Activated CD8-positive, alpha-beta T cell treated with anti-CD3 and anti-CD28 coated beads for 36 hours (primary cell): ENCODE data around the gene CMIP. TPM values are rescaled to one million over a fixed set of nuclear protein-coding genes. Genes with fewer than 3 reads are reported as not detected.

Source experiments
- ATAC-seq: fragments of 200-7000 bp; cut with Tn5 transposase; one replicate; pipeline ENCODE4 v1.10.0; 2021; ENCODE audit warnings: mild to moderate bottlenecking, moderate library complexity
- CTCF ChIA-PET: fragments of 350-600 bp; sonication (Branson Sonifier 250); formaldehyde crosslinking; loops from one replicate; lab custom pipeline; 2021; ENCODE audit warnings: antibody characterized with exemption; lab: Charles Lee
- POLR2A ChIA-PET: fragments of 350-600 bp; sonication (Branson Sonifier 250); formaldehyde crosslinking; loops from one replicate; lab custom pipeline; 2021; ENCODE audit warnings: antibody characterized with exemption; lab: Charles Lee
- DNase-seq: peaks from one replicate; pipeline ENCODE4 v3.0.0-alpha.2; 2020
- H3K27ac Mint-ChIP-seq: one replicate; pipeline ENCODE4 v1.8.0; 2021; ENCODE audit warnings: mild to moderate bottlenecking, mixed read lengths
- H3K27me3 Mint-ChIP-seq: one replicate; pipeline ENCODE4 v1.8.0; 2021; ENCODE audit warnings: mixed read lengths
- H3K36me3 Mint-ChIP-seq: one replicate; pipeline ENCODE4 v1.8.0; 2021; ENCODE audit warnings: low read depth, mixed read lengths
- H3K4me1 Mint-ChIP-seq: one replicate; pipeline ENCODE4 v1.8.0; 2021; ENCODE audit warnings: low read depth, mixed read lengths
- H3K4me3 Mint-ChIP-seq: one replicate; pipeline ENCODE4 v1.8.0; 2021; ENCODE audit warnings: mild to moderate bottlenecking, moderate library complexity, mixed read lengths
- H3K9me3 Mint-ChIP-seq: one replicate; pipeline ENCODE4 v1.8.0; 2021; ENCODE audit warnings: mixed read lengths
- intact Hi-C: fragments of 100-400 bp; cut with micrococcal nuclease; formaldehyde crosslinking; loops from one replicate; pipeline ENCODE4 v1.10.0; 2022
- total RNA-seq, 2 experiments: library from RNA; stranded (reverse); gene quantifications; one replicate each; pipeline ENCODE4 v1.2.3, GENCODE V29; 2021
- TF ChIP-seq, protein P1 (sequence below): fragments of 200-600 bp; IDR thresholded peaks from one replicate; pipeline ENCODE4 v1.8.0; 2022; ENCODE audit warnings: antibody characterized with exemption, mild to moderate bottlenecking

Gene CMIP
- total RNA-seq, 2 experiments from 2014 or later = 37.6 to 38.5 TPM

DNA sequence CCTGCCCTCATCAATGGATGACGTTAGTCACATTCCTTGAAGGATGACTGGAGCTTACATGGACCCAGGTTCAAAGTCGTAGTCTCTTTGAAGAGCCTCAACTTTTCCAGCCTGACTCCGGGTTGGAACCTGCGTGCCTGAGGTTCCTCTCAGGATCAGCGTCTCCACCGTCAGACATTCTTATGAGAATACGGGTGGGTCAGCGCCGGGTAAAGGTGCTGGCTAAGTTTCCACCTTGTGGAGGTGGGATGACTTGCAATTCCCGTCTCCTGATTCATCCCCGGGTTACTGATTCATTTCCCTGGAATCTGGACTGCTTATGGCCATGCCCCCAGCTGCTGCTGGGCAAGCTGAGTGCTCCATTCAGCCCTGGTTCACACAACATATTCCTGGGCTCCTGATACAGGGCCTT, 38.9 kb upstream of the CMIP start:
- no peaks in the 10 kb centered on the region for H3K9me3 Mint-ChIP-seq
- no peak for DNase-seq
- H3K36me3 Mint-ChIP-seq = no peaks in the 10 kb centered on the region
- CTCF ChIA-PET = interaction anchor here (1.0 kb wide), 1 partner anchor 292 kb away, joined by 3 read pairs; no protein-coding TSS in a partner anchor
- POLR2A ChIA-PET = no interaction called here
- no peak overlapping the region for H3K4me3 Mint-ChIP-seq
- intact Hi-C loops = no loop called here
- H3K27ac Mint-ChIP-seq = no peak overlapping the region
- H3K27me3 Mint-ChIP-seq = peaks cover 3% of the 10 kb centered on the region
- H3K4me1 Mint-ChIP-seq = no peaks in the 10 kb centered on the region
- TF ChIP-seq, protein P1, sequence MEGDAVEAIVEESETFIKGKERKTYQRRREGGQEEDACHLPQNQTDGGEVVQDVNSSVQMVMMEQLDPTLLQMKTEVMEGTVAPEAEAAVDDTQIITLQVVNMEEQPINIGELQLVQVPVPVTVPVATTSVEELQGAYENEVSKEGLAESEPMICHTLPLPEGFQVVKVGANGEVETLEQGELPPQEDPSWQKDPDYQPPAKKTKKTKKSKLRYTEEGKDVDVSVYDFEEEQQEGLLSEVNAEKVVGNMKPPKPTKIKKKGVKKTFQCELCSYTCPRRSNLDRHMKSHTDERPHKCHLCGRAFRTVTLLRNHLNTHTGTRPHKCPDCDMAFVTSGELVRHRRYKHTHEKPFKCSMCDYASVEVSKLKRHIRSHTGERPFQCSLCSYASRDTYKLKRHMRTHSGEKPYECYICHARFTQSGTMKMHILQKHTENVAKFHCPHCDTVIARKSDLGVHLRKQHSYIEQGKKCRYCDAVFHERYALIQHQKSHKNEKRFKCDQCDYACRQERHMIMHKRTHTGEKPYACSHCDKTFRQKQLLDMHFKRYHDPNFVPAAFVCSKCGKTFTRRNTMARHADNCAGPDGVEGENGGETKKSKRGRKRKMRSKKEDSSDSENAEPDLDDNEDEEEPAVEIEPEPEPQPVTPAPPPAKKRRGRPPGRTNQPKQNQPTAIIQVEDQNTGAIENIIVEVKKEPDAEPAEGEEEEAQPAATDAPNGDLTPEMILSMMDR = no peak
- no peak for ATAC-seq

- intact Hi-C loops = no loop called here
- ChIA-PET POLR2A (no interaction called here), CTCF (no interaction called here)
- Mint-ChIP-seq H3K9me3 (no peaks in the 10 kb centered on the region), H3K4me1 (no peaks in the 10 kb centered on the region), H3K4me3 (no peak overlapping the region), H3K27me3 (no peaks in the 10 kb centered on the region), H3K27ac (no peak overlapping the region), H3K36me3 (no peaks in the 10 kb centered on the region)
- ATAC-seq (no peak), DNase-seq (no peak)
- TF ChIP-seq, protein P1 = no peak
These were observed 36.1 kb upstream of the CMIP start for GRCh38 chr16:81408409-81408950.

- ATAC-seq (no peak), DNase-seq (no peak)
- Mint-ChIP-seq H3K4me3 (no peak overlapping the region), H3K27me3 (no peaks in the 10 kb centered on the region), H3K27ac (no peak overlapping the region), H3K4me1 (no peaks in the 10 kb centered on the region), H3K9me3 (no peaks in the 10 kb centered on the region), H3K36me3 (no peaks in the 10 kb centered on the region)
- TF ChIP-seq, protein P1 = no peak
- intact Hi-C loops = no loop called here
- ChIA-PET POLR2A (no interaction called here), CTCF (no interaction called here)
These were observed 35.5 kb upstream of the CMIP start for GRCh38 chr16:81409016-81409556.

- Mint-ChIP-seq H3K27ac (no peak overlapping the region), H3K4me3 (no peak overlapping the region), H3K4me1 (no peaks in the 10 kb centered on the region), H3K9me3 (no peaks in the 10 kb centered on the region), H3K36me3 (no peaks in the 10 kb centered on the region), H3K27me3 (no peaks in the 10 kb centered on the region)
- ChIA-PET POLR2A (no interaction called here), CTCF (interaction anchor here (1.2 kb wide), 1 partner anchor 311 kb away, joined by 3 read pairs; no protein-coding TSS in a partner anchor)
- TF ChIP-seq, protein P1 = no peak
- ATAC-seq (no peak), DNase-seq (no peak)
- intact Hi-C loops = no loop called here
These were observed 33.8 kb upstream of the CMIP start for GRCh38 chr16:81410643-81411293.
